CD14-positive monocyte (primary cell): Measurements from ENCODE around the gene RHOG. TPM values are rescaled to one million over a fixed set of nuclear protein-coding genes. Genes with fewer than 3 reads are reported as not detected.

Source experiments
- DNase-seq, 3 donors: peaks; one replicate each; pipeline ENCODE4 v3.0.0-alpha.2; 2011 to 2022
- H2AFZ ChIP-seq: 2 replicates; pipeline ENCODE4 v1.6.0; 2012; ENCODE audit warnings: mild to moderate bottlenecking, low read depth, low read length, inconsistent platforms; ENCODE audit not compliant: insufficient read depth, poor library complexity, severe bottlenecking
- H3K27ac ChIP-seq, 2 donors: 1 replicate in 1 of 2; 2 replicates in 1 of 2; pipeline ENCODE4 v1.5.1; 2012 to 2013; ENCODE audit warnings: low read length in 2 of 2, control low read depth in 1 of 2, inconsistent platforms in 1 of 2, low read depth in 1 of 2, mild to moderate bottlenecking in 1 of 2
- H3K27me3 ChIP-seq, 2 donors: one replicate each; pipeline versions ENCODE4 v1.6.0 to v1.6.1; 2011 to 2013; ENCODE audit warnings: low read length in 2 of 2; ENCODE audit not compliant: control insufficient read depth in 2 of 2, insufficient read depth in 2 of 2
- H3K36me3 ChIP-seq, 2 donors: replicated peaks in 1 of 2; 1 replicate in 1 of 2; 2 replicates in 1 of 2; pipeline versions ENCODE4 v1.5.1 to v1.6.1; 2012 to 2013; ENCODE audit warnings: low read length in 2 of 2, control low read depth in 1 of 2, inconsistent platforms in 1 of 2, mild to moderate bottlenecking in 1 of 2; ENCODE audit not compliant: insufficient read depth in 2 of 2, control insufficient read depth in 1 of 2
- H3K4me1 ChIP-seq, 2 donors: 1 replicate in 1 of 2; 2 replicates in 1 of 2; pipeline versions ENCODE4 v1.5.1 to v1.6.1; 2012 to 2013; ENCODE audit warnings: low read length in 2 of 2, control low read depth in 1 of 2, inconsistent platforms in 1 of 2, mild to moderate bottlenecking in 1 of 2, moderate library complexity in 1 of 2; ENCODE audit not compliant: insufficient read depth in 2 of 2, control insufficient read depth in 1 of 2
- H3K4me2 ChIP-seq: replicated peaks from 2 replicates; pipeline ENCODE3; 2012; ENCODE audit warnings: low read length, moderate library complexity, mild to moderate bottlenecking; ENCODE audit not compliant: poor library complexity, severe bottlenecking; ENCODE audit errors: extremely low read depth
- H3K4me3 ChIP-seq, 3 experiments: fragments of 200-600 bp in 1 of 3; sonication (generic) in 1 of 3; replicated peaks in 1 of 3; 1 replicate in 2 of 3; 2 replicates in 1 of 3; pipeline ENCODE4 v1.5.1; 2011 to 2013; ENCODE audit warnings: low read length in 3 of 3, mild to moderate bottlenecking in 3 of 3, control low read depth in 2 of 3, low read depth in 2 of 3, inconsistent platforms in 1 of 3, moderate library complexity in 1 of 3
- H3K79me2 ChIP-seq: 2 replicates; pipeline ENCODE4 v1.6.0; 2012; ENCODE audit warnings: mild to moderate bottlenecking, control low read depth, inconsistent platforms, low read length, moderate library complexity; ENCODE audit not compliant: insufficient read depth
- H3K9ac ChIP-seq: 2 replicates; pipeline ENCODE4 v1.6.0; 2017; ENCODE audit warnings: low read length, mild to moderate bottlenecking; ENCODE audit not compliant: insufficient read depth, poor library complexity, severe bottlenecking
- H3K9me3 ChIP-seq, 2 donors: replicated peaks in 1 of 2; 1 replicate in 1 of 2; 2 replicates in 1 of 2; pipeline versions ENCODE4 v1.5.1 to v1.6.1; 2012 to 2013; ENCODE audit warnings: low read length in 2 of 2, control low read depth in 1 of 2; ENCODE audit not compliant: control insufficient read depth in 1 of 2, insufficient read depth in 1 of 2
- H4K20me1 ChIP-seq: 2 replicates; pipeline ENCODE4 v1.6.0; 2012; ENCODE audit warnings: mild to moderate bottlenecking, low read length, control low read depth, moderate library complexity; ENCODE audit not compliant: insufficient read depth
- H3K27ac Mint-ChIP-seq, 7 donors: one replicate each; pipeline ENCODE4 v1.8.0; 2020; ENCODE audit warnings: mild to moderate bottlenecking in 7 of 7, mixed read lengths in 7 of 7, moderate library complexity in 6 of 7, inconsistent platforms in 2 of 7
- H3K27me3 Mint-ChIP-seq, 3 donors: one replicate each; pipeline ENCODE4 v1.8.0; 2021 to 2022; ENCODE audit warnings: low read depth in 3 of 3, mild to moderate bottlenecking in 3 of 3, mixed read lengths in 3 of 3, moderate library complexity in 3 of 3, inconsistent platforms in 1 of 3
- H3K36me3 Mint-ChIP-seq, 2 donors: one replicate each; pipeline ENCODE4 v1.8.0; 2020; ENCODE audit warnings: mixed read lengths in 2 of 2, inconsistent platforms in 1 of 2, mild to moderate bottlenecking in 1 of 2
- H3K4me1 Mint-ChIP-seq: one replicate; pipeline ENCODE4 v1.8.0; 2020; ENCODE audit warnings: mild to moderate bottlenecking, mixed read lengths
- H3K4me3 Mint-ChIP-seq, 2 donors: one replicate each; pipeline ENCODE4 v1.8.0; 2020; ENCODE audit warnings: mild to moderate bottlenecking in 2 of 2, mixed read lengths in 2 of 2, moderate library complexity in 1 of 2
- H3K9me3 Mint-ChIP-seq, 7 donors: one replicate each; pipeline ENCODE4 v1.8.0; 2020 to 2022; ENCODE audit warnings: mixed read lengths in 7 of 7, mild to moderate bottlenecking in 6 of 7, moderate library complexity in 6 of 7, inconsistent platforms in 2 of 7
- CTCF ChIP-seq: fragments of 200-600 bp; IDR thresholded peaks from one replicate; pipeline ENCODE4 v1.8.0; 2022; ENCODE audit warnings: antibody characterized with exemption, mild to moderate bottlenecking
- WGBS: methylation state at CpG from one replicate; pipeline ENCODE4 v1.1.5; 2013; ENCODE audit warnings: missing lambda C conversion rate; ENCODE audit not compliant: insufficient coverage; 5-methylcytosine and 5-hydroxymethylcytosine counted together
- intact Hi-C, 2 donors: fragments of 100-400 bp; cut with micrococcal nuclease; formaldehyde crosslinking; loops; one replicate each; pipeline versions ENCODE4 v1.15.0 to v1.15.1; 2023
- polyA plus RNA-seq, 3 donors: library from polyadenylated mRNA; depleted of rRNA in 1 of 3; unstranded in 2 of 3; stranded (reverse) in 1 of 3; fragments of 300-500 nt in 2 of 3; fragments of >200 nt in 1 of 3; fragmentation: Illumina TruSeq in 2 of 3; gene quantifications; 1 replicate in 2 of 3; 2 replicates in 1 of 3; pipeline ENCODE4 v1.2.3, GENCODE V29; 2012 to 2021

Gene RHOG
- polyA plus RNA-seq, 3 donors = 315 to 505 (median 458) TPM

GRCh38 chr11:3834664-3835461, 5.9 kb downstream of the RHOG start:
- peak overlapping the region; percentile 39 for H3K9ac ChIP-seq
- TF ChIP-seq CTCF = no peak
- H3K36me3 ChIP-seq = peaks cover 11 to 22% of the 10 kb centered on the region in 2 donors
- H3K9me3 ChIP-seq = no peaks in the 10 kb centered on the region
- peak overlapping the region; percentile 92 to 99 (median 95) for H3K27ac Mint-ChIP-seq
- H3K27me3 ChIP-seq = no peaks in the 10 kb centered on the region
- peaks cover 100% of the 10 kb centered on the region for H4K20me1 ChIP-seq
- peaks cover 97% of the 10 kb centered on the region for H3K4me1 Mint-ChIP-seq
- peaks cover 48 to 57% of the 10 kb centered on the region in 2 donors for H3K36me3 Mint-ChIP-seq
- 38% methylated on average over 1 of the region's 7 CpGs for WGBS
- H3K4me2 ChIP-seq = peak overlapping the region; percentile 96
- no peak overlapping the region for H2AFZ ChIP-seq
- H3K9me3 Mint-ChIP-seq = peaks cover 0 to 3% (median 0%) of the 10 kb centered on the region in 7 donors
- H3K27ac ChIP-seq = peak overlapping the region; percentile 87 to 97
- H3K79me2 ChIP-seq = peaks cover 100% of the 10 kb centered on the region
- H3K27me3 Mint-ChIP-seq = no peaks in the 10 kb centered on the region
- H3K4me3 Mint-ChIP-seq = peak overlapping the region; percentile 96 to 98
- peak; percentile 75 to 82 (median 80) for DNase-seq
- peaks cover 90 to 98% of the 10 kb centered on the region in 2 donors for H3K4me1 ChIP-seq
- H3K4me3 ChIP-seq = peak overlapping the region; percentile 29 to 100 (median 52)
- intact Hi-C loops = loop anchor here in 1 of 2 donors (5.0 kb wide), 1 partner anchor 38 kb away; the partner anchor contains the start of gene NUP98

- Mint-ChIP-seq H3K4me3 (peak overlapping the region; percentile 96 to 98), H3K9me3 (peaks cover 0 to 3% (median 0%) of the 10 kb centered on the region in 7 donors), H3K4me1 (peaks cover 98% of the 10 kb centered on the region), H3K27ac (peak overlapping the region; percentile 92 to 99 (median 95)), H3K27me3 (no peaks in the 10 kb centered on the region), H3K36me3 (peaks cover 50 to 60% of the 10 kb centered on the region in 2 donors)
- Histone ChIP-seq H3K9ac (peak overlapping the region; percentile 39), H3K36me3 (peaks cover 14 to 28% of the 10 kb centered on the region in 2 donors), H3K4me3 (peak overlapping the region; percentile 29 to 100 (median 52)), H3K27ac (peak overlapping the region; percentile 87 to 97), H3K4me2 (peak overlapping the region; percentile 96), H4K20me1 (peaks cover 100% of the 10 kb centered on the region), H3K9me3 (no peaks in the 10 kb centered on the region), H3K27me3 (no peaks in the 10 kb centered on the region), H3K4me1 (peaks cover 96 to 100% of the 10 kb centered on the region in 2 donors), H3K79me2 (peaks cover 100% of the 10 kb centered on the region), H2AFZ (no peak overlapping the region)
- no peak for DNase-seq
- 0% methylated on average over 4 of the region's 4 CpGs for WGBS
- TF ChIP-seq CTCF = no peak
- intact Hi-C loops = no loop called here
Observed at GRCh38 chr11:3834349-3834663, 6.5 kb downstream of the RHOG start.
